ENCODE data around the gene PRODH.
"Not testable (repeated sequence)": the region's sequence is repeated elsewhere in the genome, so short reads cannot be mapped to it uniquely, and the experiment has no call there.

PRODH gene

DNA sequence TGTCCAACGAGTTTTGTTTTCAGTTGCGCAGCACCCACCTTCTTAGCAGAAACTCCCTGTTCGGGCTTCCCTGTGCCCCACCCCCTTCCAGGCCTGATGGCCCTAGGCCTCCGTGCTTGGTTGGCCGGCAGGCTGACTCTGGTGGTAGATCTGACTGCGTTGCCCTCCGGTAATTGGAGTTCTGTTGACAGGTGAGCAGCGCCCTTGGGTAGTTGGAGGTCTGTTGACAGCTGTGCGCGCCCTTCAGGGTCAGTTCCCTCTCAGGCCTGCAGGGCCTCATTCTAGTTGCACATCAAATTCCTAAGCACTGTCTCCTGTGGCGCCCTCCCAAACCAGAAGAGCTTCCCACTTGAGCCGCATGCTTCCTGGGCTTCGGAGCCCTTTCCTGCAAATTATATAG lies 29.2 kb downstream of the PRODH start:
- Histone ChIP-seq H3K4me3 (ENCODE audit: insufficient read depth, low read length, poor library complexity, severe bottlenecking) (no peak overlapping the region), H3K36me3 (ENCODE audit: low read length) (no peaks in the 10 kb centered on the region), H3K4me2 (ENCODE audit: low read depth, low read length, poor library complexity, severe bottlenecking) (no peak overlapping the region), H3K79me2 (ENCODE audit: insufficient read depth, low read length) (no peaks in the 10 kb centered on the region), H2AFZ (ENCODE audit: low read depth, low read length, severe bottlenecking) (no peak overlapping the region), H3K9me2 (replicated peaks; ENCODE audit: insufficient read depth, low read length) (no peaks in the 10 kb centered on the region), H3K9ac (ENCODE audit: low read length) (no peak overlapping the region), H4K20me1 (ENCODE audit: low read depth, low read length) (no peaks in the 10 kb centered on the region), H3K27ac (ENCODE audit: low read depth, low read length) (no peak overlapping the region), H3F3A (ENCODE audit: insufficient read depth) (no peaks in the 10 kb centered on the region), H3K9me3 (ENCODE audit: insufficient read depth, low read length) (no peaks in the 10 kb centered on the region), H3K27me3 (ENCODE audit: low read length) (no peaks in the 10 kb centered on the region)
- TF ChIP-seq, protein P1, sequence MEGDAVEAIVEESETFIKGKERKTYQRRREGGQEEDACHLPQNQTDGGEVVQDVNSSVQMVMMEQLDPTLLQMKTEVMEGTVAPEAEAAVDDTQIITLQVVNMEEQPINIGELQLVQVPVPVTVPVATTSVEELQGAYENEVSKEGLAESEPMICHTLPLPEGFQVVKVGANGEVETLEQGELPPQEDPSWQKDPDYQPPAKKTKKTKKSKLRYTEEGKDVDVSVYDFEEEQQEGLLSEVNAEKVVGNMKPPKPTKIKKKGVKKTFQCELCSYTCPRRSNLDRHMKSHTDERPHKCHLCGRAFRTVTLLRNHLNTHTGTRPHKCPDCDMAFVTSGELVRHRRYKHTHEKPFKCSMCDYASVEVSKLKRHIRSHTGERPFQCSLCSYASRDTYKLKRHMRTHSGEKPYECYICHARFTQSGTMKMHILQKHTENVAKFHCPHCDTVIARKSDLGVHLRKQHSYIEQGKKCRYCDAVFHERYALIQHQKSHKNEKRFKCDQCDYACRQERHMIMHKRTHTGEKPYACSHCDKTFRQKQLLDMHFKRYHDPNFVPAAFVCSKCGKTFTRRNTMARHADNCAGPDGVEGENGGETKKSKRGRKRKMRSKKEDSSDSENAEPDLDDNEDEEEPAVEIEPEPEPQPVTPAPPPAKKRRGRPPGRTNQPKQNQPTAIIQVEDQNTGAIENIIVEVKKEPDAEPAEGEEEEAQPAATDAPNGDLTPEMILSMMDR (IDR thresholded peaks at IDR 0.05; ENCODE audit: insufficient read depth, low read length, poor library complexity, severe bottlenecking), result no peak
- no peak for TF ChIP-seq EZH2phosphoT487 (conservative IDR thresholded peaks at IDR 0.05; ENCODE audit: low read length)

DNA sequence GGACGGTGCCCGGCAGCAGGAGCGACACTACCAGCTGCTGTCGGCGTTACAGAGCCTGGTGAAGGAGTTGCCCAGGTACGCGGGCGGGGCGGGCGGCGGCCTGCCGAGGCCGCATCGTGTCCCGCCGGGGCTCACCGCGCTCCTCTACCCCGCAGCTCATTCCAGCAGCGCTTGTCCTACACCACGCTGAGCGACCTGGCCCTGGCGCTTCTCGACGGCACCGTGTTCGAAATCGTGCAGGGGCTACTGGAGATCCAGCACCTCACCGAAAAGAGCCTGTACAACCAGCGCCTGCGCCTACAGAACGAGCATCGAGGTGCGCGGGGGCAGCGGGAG lies 29.7 kb downstream of the PRODH start:
- not testable (repeated sequence) for H3F3A ChIP-seq (ENCODE audit: insufficient read depth); H2AFZ ChIP-seq (ENCODE audit: low read depth, low read length, severe bottlenecking); H3K4me2 ChIP-seq (ENCODE audit: low read depth, low read length, poor library complexity, severe bottlenecking); H3K9me3 ChIP-seq (ENCODE audit: insufficient read depth, low read length); H3K9ac ChIP-seq (ENCODE audit: low read length); H3K36me3 ChIP-seq (ENCODE audit: low read length); H3K9me2 ChIP-seq (replicated peaks; ENCODE audit: insufficient read depth, low read length); H3K4me3 ChIP-seq (ENCODE audit: insufficient read depth, low read length, poor library complexity, severe bottlenecking); H4K20me1 ChIP-seq (ENCODE audit: low read depth, low read length); H3K27ac ChIP-seq (ENCODE audit: low read depth, low read length); H3K27me3 ChIP-seq (ENCODE audit: low read length); H3K79me2 ChIP-seq (ENCODE audit: insufficient read depth, low read length)

DNA sequence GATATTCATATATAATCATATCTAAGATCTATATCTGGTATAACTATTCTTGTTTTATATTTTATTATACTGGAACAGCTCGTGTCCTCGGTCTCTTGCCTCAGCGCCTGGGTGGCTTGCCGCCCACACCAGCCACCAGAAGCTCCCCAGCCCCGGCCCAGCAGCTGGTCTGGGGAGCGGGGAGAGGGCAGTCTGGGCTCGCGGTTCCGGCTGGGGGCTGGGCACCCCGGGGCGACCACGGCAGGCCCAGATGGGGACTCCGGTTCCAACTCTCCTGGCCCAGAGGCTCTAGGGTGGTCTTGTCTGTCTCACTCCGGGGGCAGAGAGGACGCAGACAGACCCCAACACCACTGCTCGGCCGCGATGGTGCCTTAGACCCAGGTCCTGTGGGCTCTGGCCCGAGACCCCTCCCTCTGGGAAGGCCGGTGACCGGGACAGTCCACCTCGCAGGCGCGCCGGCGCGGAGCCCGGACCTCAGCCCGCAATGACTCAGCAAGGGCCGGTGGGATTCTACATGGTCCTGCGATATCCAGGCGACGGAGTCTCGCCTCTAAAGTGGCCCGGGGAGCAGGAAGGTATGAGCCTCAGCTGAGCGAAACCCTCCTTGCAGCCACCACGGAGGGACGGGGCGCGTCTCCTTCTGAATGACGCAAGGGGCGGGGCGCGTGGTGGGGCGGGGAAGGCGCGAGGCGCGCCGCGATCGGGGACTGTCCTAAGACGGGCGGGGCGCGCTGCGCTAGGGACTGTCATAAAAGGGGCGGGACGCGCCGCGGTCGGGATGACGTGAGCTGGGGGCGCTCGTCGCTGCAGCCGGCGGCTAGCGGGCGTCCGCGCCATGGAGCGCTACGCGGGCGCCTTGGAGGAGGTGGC lies 30.3 kb downstream of the PRODH start, which contains the start of gene DGCR6:
TSS of gene DGCR6 (plus strand) at position 781 of the 870 bp plus-strand sequence. CDS start at position 836, 55 bp downstream.
- Histone ChIP-seq H2AFZ (ENCODE audit: low read depth, low read length, severe bottlenecking) (no peak within 1 kb of the TSS), H3K9me2 (replicated peaks; ENCODE audit: insufficient read depth, low read length) (no peaks in the 10 kb centered on the region), H3K79me2 (ENCODE audit: insufficient read depth, low read length) (no peaks in the 10 kb centered on the region), H3K36me3 (ENCODE audit: low read length) (no peaks in the 10 kb centered on the region), H3K9me3 (ENCODE audit: insufficient read depth, low read length) (no peaks in the 10 kb centered on the region), H3K4me3 (ENCODE audit: insufficient read depth, low read length, poor library complexity, severe bottlenecking) (no peak within 1 kb of the TSS), H3F3A (ENCODE audit: insufficient read depth) (no peaks in the 10 kb centered on the region), H3K27me3 (ENCODE audit: low read length) (no peaks in the 10 kb centered on the region), H3K9ac (ENCODE audit: low read length) (no peak within 1 kb of the TSS), H3K27ac (ENCODE audit: low read depth, low read length) (no peak within 1 kb of the TSS), H4K20me1 (ENCODE audit: low read depth, low read length) (no peaks in the 10 kb centered on the region), H3K4me2 (ENCODE audit: low read depth, low read length, poor library complexity, severe bottlenecking) (no peak within 1 kb of the TSS)
- TF ChIP-seq, protein P1 (IDR thresholded peaks at IDR 0.05; ENCODE audit: insufficient read depth, low read length, poor library complexity, severe bottlenecking), result no peak
- TF ChIP-seq EZH2phosphoT487 (conservative IDR thresholded peaks at IDR 0.05; ENCODE audit: low read length), result no peak

DNA sequence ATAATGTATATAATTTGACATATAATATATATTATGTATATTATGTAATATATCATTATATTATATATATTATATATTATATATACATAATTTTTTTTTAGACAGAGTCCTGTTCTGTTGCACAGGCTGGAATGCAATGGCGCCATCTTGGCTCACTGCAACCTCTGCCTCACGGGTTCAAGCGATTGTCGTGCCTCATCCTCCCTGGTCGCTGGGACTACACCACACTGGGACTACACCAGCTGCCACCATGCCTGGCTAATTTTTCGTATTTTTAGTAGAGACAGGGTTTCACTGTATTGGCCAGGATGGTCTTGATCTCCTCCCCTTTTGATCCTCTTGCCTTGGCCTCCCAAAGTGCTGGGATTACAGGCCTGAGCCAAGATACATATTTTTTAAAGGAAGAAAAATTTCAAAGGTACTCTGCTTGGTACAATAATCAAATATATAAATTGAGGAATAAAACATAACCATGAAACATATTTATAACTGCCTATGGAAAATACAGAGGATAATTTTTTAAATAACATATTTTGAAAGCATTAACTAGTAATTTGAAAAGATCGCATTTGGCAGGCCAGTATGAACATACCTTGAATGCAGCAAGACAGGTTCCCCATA lies 39.9 kb downstream of the PRODH start:
- not testable (repeated sequence) for H3K9me3 ChIP-seq (ENCODE audit: insufficient read depth, low read length); H3K4me2 ChIP-seq (ENCODE audit: low read depth, low read length, poor library complexity, severe bottlenecking); H3K79me2 ChIP-seq (ENCODE audit: insufficient read depth, low read length); H2AFZ ChIP-seq (ENCODE audit: low read depth, low read length, severe bottlenecking); H3F3A ChIP-seq (ENCODE audit: insufficient read depth); H3K27ac ChIP-seq (ENCODE audit: low read depth, low read length); H4K20me1 ChIP-seq (ENCODE audit: low read depth, low read length); H3K9me2 ChIP-seq (replicated peaks; ENCODE audit: insufficient read depth, low read length); H3K36me3 ChIP-seq (ENCODE audit: low read length); H3K27me3 ChIP-seq (ENCODE audit: low read length); H3K9ac ChIP-seq (ENCODE audit: low read length); H3K4me3 ChIP-seq (ENCODE audit: insufficient read depth, low read length, poor library complexity, severe bottlenecking)

DNA sequence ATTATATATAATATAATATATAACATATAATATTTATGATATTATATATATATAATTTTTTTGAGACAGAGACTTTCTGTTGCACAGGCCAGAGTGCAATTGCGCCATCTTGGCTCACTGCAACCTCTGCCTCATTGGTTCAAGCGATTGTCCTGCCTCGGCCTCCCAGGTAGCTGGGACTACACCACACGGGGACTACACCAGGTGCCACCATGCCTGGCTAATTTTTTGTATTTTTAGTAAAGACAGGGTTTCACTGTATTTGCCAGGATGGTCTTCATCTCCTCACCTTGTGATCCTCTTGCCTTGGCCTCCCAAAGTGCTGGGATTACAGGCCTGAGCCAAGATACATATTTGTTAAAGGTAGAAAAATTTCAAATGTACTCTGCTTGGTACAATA lies 42.3 kb downstream of the PRODH start:
- H3K36me3 ChIP-seq (ENCODE audit: low read length); H3K9me3 ChIP-seq (ENCODE audit: insufficient read depth, low read length); H3K4me2 ChIP-seq (ENCODE audit: low read depth, low read length, poor library complexity, severe bottlenecking); H3K4me3 ChIP-seq (ENCODE audit: insufficient read depth, low read length, poor library complexity, severe bottlenecking); H3K79me2 ChIP-seq (ENCODE audit: insufficient read depth, low read length); H2AFZ ChIP-seq (ENCODE audit: low read depth, low read length, severe bottlenecking); H3K27ac ChIP-seq (ENCODE audit: low read depth, low read length); H3K9ac ChIP-seq (ENCODE audit: low read length); H3K9me2 ChIP-seq (replicated peaks; ENCODE audit: insufficient read depth, low read length); H4K20me1 ChIP-seq (ENCODE audit: low read depth, low read length); H3K27me3 ChIP-seq (ENCODE audit: low read length); H3F3A ChIP-seq (ENCODE audit: insufficient read depth): not testable (repeated sequence)

DNA sequence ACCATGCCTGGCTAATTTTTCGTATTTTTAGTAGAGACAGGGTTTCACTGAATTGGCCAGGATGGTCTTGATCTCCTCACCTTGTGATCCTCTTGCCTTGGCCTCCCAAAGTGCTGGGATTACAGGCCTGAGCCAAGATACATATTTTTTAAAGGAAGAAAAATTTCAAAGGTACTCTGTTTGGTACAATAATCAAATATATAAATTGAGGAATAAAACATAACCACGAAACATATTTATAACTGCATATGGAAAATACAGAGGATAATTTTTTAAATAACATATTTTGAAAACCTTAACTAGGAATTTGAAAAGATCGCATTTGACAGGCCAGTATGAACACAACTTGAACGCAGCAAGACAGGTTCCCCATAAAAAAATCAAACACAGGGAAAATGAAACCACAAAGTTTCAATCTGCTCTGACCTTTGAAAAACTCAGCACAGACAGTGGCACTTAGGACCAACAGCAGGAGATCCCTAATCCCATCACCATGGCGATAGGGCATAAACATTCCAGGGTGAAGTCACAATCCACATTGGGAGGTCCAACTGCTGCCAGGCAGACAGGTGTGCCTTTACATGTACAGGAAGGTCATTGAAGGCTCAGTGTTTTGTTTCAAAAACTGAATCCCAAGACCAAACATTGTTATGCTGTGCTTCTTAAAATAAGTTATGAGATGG lies 45.4 kb downstream of the PRODH start:
- H3K27me3 ChIP-seq (ENCODE audit: low read length); H3F3A ChIP-seq (ENCODE audit: insufficient read depth); H3K36me3 ChIP-seq (ENCODE audit: low read length); H3K4me3 ChIP-seq (ENCODE audit: insufficient read depth, low read length, poor library complexity, severe bottlenecking); H3K9ac ChIP-seq (ENCODE audit: low read length); H3K79me2 ChIP-seq (ENCODE audit: insufficient read depth, low read length); H3K9me2 ChIP-seq (replicated peaks; ENCODE audit: insufficient read depth, low read length); H3K9me3 ChIP-seq (ENCODE audit: insufficient read depth, low read length); H4K20me1 ChIP-seq (ENCODE audit: low read depth, low read length); H3K4me2 ChIP-seq (ENCODE audit: low read depth, low read length, poor library complexity, severe bottlenecking); H3K27ac ChIP-seq (ENCODE audit: low read depth, low read length); H2AFZ ChIP-seq (ENCODE audit: low read depth, low read length, severe bottlenecking): not testable (repeated sequence)
